ENCODE data around the gene RTCB. TPM values are rescaled to one million over a fixed set of nuclear protein-coding genes. Genes with fewer than 3 reads are reported as not detected.

The RTCB gene
- total and polyA plus RNA-seq, 4 donors: 48.7 to 71.9 (median 53.6) TPM

DNA sequence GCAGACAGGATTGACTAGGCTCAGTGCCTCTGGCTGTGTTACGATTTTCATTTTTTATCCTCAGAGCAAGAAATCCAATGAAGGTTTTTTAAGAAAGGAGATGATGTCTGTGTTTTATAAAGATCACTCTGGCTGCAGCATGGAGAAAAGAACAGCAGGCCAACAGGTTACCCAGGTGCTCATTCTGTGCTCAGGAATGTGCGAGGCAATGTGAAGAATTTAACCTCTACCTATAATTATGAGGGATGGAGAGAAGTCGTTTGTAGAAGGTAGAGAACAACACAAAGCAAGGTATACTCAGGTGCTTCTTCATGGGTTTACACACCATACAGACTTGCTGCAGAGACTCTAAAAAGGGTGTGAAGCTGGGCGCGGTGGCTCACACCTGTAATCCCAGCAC, 10.0 kb upstream of the RTCB start:
- Histone ChIP-seq H3K9me3 (ENCODE audit: control insufficient read depth, low read length) (peaks cover 2% of the 10 kb centered on the region), H3K27ac (ENCODE audit: low read depth in 1 of 2, low read length in 2 of 2) (no peak overlapping the region), H3K36me3 (ENCODE audit: control insufficient read depth in 1 of 2, insufficient read depth in 2 of 2, low read length in 1 of 2) (no peaks in the 10 kb centered on the region), H3K4me3 (ENCODE audit: low read length in 2 of 2) (no peak overlapping the region), H3K4me1 (ENCODE audit: control insufficient read depth in 1 of 2, insufficient read depth in 2 of 2, low read length in 2 of 2) (no peaks in the 10 kb centered on the region), H3K27me3 (ENCODE audit: control insufficient read depth in 1 of 2, insufficient read depth in 2 of 2, low read length in 1 of 2) (peaks cover 0 to 2% of the 10 kb centered on the region in 2 donors)
- intact Hi-C loops (cut with DNase I): no loop called here
- 76 to 81% methylated on average over 5 of the region's 5 CpGs for WGBS, 2 donors
- ATAC-seq (ENCODE audit: low FRiP score) (no peak), DNase-seq (no peak)

DNA sequence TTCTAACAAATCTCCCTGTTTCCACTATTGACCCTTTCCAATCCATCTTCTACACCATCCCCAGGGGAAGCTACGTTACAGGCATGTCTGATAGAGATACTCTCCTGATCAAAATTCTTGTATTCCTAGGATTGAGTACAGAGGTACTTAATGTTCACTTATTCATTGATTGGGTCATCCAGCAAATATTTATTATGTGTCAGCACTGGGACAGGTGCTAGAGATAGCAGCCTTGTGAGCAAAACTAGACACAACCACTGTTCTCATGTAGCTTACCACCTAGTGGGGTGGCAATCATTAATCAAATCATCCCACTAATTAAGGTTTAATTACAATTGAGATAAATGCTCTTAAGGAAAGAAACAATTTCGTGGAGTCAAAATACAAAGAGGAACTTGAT, 9.4 kb upstream of the RTCB start:
- H3K4me1 ChIP-seq (ENCODE audit: control insufficient read depth in 1 of 2, insufficient read depth in 2 of 2, low read length in 2 of 2): no peaks in the 10 kb centered on the region
- H3K9me3 ChIP-seq (ENCODE audit: control insufficient read depth, low read length): peaks cover 2% of the 10 kb centered on the region
- no peak overlapping the region for H3K27ac ChIP-seq (ENCODE audit: low read depth in 1 of 2, low read length in 2 of 2)
- H3K36me3 ChIP-seq (ENCODE audit: control insufficient read depth in 1 of 2, insufficient read depth in 2 of 2, low read length in 1 of 2): no peaks in the 10 kb centered on the region
- intact Hi-C loops (cut with DNase I): no loop called here
- ATAC-seq (ENCODE audit: low FRiP score): no peak
- 40 to 41% methylated on average over 2 of the region's 2 CpGs for WGBS, 2 donors
- DNase-seq: no peak
- peaks cover 0 to 2% of the 10 kb centered on the region in 2 donors for H3K27me3 ChIP-seq (ENCODE audit: control insufficient read depth in 1 of 2, insufficient read depth in 2 of 2, low read length in 1 of 2)
- no peak overlapping the region for H3K4me3 ChIP-seq (ENCODE audit: low read length in 2 of 2)

DNA sequence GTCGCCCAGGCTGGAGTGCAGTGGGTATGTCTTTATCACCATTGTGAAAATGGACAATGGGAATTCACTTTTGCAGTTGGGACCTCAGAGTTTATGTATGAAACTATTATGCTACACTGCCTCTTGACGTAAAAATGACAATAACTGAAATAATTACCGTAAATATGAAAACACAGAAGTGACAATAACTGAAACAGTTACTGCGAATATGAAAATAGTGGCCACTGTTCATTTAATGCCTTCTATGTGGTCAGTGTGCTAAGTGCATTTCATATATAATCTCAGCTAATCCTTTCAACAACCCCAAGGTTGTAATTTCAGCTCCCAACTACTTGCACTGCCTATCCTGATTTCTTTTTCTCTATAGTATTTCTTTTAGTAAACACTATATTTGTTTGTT, 5.9 kb upstream of the RTCB start:
- Histone ChIP-seq H3K4me3 (ENCODE audit: low read length in 2 of 2) (no peak overlapping the region), H3K9me3 (ENCODE audit: control insufficient read depth, low read length) (peaks cover 2% of the 10 kb centered on the region), H3K4me1 (ENCODE audit: control insufficient read depth in 1 of 2, insufficient read depth in 2 of 2, low read length in 2 of 2) (no peaks in the 10 kb centered on the region), H3K27me3 (ENCODE audit: control insufficient read depth in 1 of 2, insufficient read depth in 2 of 2, low read length in 1 of 2) (peaks cover 0 to 1% of the 10 kb centered on the region in 2 donors), H3K27ac (ENCODE audit: low read depth in 1 of 2, low read length in 2 of 2) (no peak overlapping the region), H3K36me3 (ENCODE audit: control insufficient read depth in 1 of 2, insufficient read depth in 2 of 2, low read length in 1 of 2) (no peaks in the 10 kb centered on the region)
- intact Hi-C loops (cut with DNase I): no loop called here
- DNase-seq (no peak), ATAC-seq (ENCODE audit: low FRiP score) (no peak)
- 64 to 70% methylated on average over 4 of the region's 4 CpGs for WGBS, 2 donors

DNA sequence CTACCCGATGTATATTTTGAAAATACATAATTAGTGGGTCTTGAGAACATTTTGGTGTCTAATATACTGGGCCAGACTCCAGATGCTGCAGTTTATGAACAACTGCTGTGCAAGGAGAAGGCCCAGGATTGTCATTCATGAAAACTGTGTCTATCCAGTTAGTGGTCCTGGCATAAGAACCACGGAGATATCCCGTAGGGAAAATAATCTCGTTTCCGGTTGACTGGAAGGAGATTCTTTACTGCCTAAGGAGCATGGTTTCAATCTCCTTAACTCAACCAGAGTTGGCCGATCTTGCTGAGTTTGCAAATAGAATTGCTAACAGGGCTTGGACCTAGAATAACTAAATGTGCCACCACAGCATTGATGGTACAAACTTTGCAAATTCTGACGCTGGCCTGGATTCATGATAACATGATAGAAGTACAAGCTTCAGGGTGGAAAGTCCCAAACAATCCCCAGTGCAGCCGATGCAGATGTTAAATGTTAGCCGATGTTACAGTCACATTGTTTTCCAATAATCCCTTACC, 4.6 kb upstream of the RTCB start:
- peaks cover 2% of the 10 kb centered on the region for H3K9me3 ChIP-seq (ENCODE audit: control insufficient read depth, low read length)
- H3K4me3 ChIP-seq (ENCODE audit: low read length in 2 of 2): no peak overlapping the region
- no peak for ATAC-seq (ENCODE audit: low FRiP score)
- H3K4me1 ChIP-seq (ENCODE audit: control insufficient read depth in 1 of 2, insufficient read depth in 2 of 2, low read length in 2 of 2): peaks cover 0 to 1% of the 10 kb centered on the region in 2 donors
- no peak for DNase-seq
- intact Hi-C loops (cut with DNase I): no loop called here
- no peaks in the 10 kb centered on the region for H3K27me3 ChIP-seq (ENCODE audit: control insufficient read depth in 1 of 2, insufficient read depth in 2 of 2, low read length in 1 of 2)
- WGBS, 2 donors: 74 to 75% methylated on average over 9 of the region's 9 CpGs
- H3K36me3 ChIP-seq (ENCODE audit: control insufficient read depth in 1 of 2, insufficient read depth in 2 of 2, low read length in 1 of 2): no peaks in the 10 kb centered on the region
- no peak overlapping the region for H3K27ac ChIP-seq (ENCODE audit: low read depth in 1 of 2, low read length in 2 of 2)

- H3K27me3 ChIP-seq (ENCODE audit: control insufficient read depth in 1 of 2, insufficient read depth in 2 of 2, low read length in 1 of 2): no peaks in the 10 kb centered on the region
- no peak overlapping the region for H3K27ac ChIP-seq (ENCODE audit: low read depth in 1 of 2, low read length in 2 of 2)
- H3K4me3 ChIP-seq (ENCODE audit: low read length in 2 of 2): no peak overlapping the region
- intact Hi-C loops (cut with DNase I): no loop called here
- peaks cover 1 to 9% of the 10 kb centered on the region in 2 donors for H3K4me1 ChIP-seq (ENCODE audit: control insufficient read depth in 1 of 2, insufficient read depth in 2 of 2, low read length in 2 of 2)
- no peak for ATAC-seq (ENCODE audit: low FRiP score)
- DNase-seq: no peak
- WGBS, 2 donors: 70 to 72% methylated on average over 7 of the region's 7 CpGs
- peaks cover 2% of the 10 kb centered on the region for H3K9me3 ChIP-seq (ENCODE audit: control insufficient read depth, low read length)
- peaks cover 0 to 2% of the 10 kb centered on the region in 2 donors for H3K36me3 ChIP-seq (ENCODE audit: control insufficient read depth in 1 of 2, insufficient read depth in 2 of 2, low read length in 1 of 2)
Observed at GRCh38 chr22:32414191-32414590, 2.1 kb upstream of the RTCB start.

- intact Hi-C loops (cut with DNase I): loop anchor here in 1 of 2 donors (2.0 kb wide), 1 partner anchor 61 kb away; the partner anchor contains the start of gene FBXO7
- 83 to 85% methylated on average over 2 of the region's 2 CpGs for WGBS, 2 donors
- Histone ChIP-seq H3K4me1 (ENCODE audit: control insufficient read depth in 1 of 2, insufficient read depth in 2 of 2, low read length in 2 of 2) (peaks cover 1 to 9% of the 10 kb centered on the region in 2 donors), H3K9me3 (ENCODE audit: control insufficient read depth, low read length) (peaks cover 2% of the 10 kb centered on the region), H3K36me3 (ENCODE audit: control insufficient read depth in 1 of 2, insufficient read depth in 2 of 2, low read length in 1 of 2) (peaks cover 0 to 2% of the 10 kb centered on the region in 2 donors), H3K27ac (ENCODE audit: low read depth in 1 of 2, low read length in 2 of 2) (no peak overlapping the region), H3K4me3 (ENCODE audit: low read length in 2 of 2) (no peak overlapping the region), H3K27me3 (ENCODE audit: control insufficient read depth in 1 of 2, insufficient read depth in 2 of 2, low read length in 1 of 2) (no peaks in the 10 kb centered on the region)
- ATAC-seq (ENCODE audit: low FRiP score) (no peak), DNase-seq (no peak)
Observed at GRCh38 chr22:32413719-32414118, 1.7 kb upstream of the RTCB start.

GRCh38 chr22:32411402-32411801, 645 bp downstream of the RTCB start:
- no peak overlapping the region for H3K27ac ChIP-seq (ENCODE audit: low read depth in 1 of 2, low read length in 2 of 2)
- peak overlapping the region; percentile 96 to 97 for H3K4me3 ChIP-seq (ENCODE audit: low read length in 2 of 2)
- ATAC-seq (ENCODE audit: low FRiP score) (no peak), DNase-seq (no peak)
- peaks cover 3 to 9% of the 10 kb centered on the region in 2 donors for H3K4me1 ChIP-seq (ENCODE audit: control insufficient read depth in 1 of 2, insufficient read depth in 2 of 2, low read length in 2 of 2)
- H3K9me3 ChIP-seq (ENCODE audit: control insufficient read depth, low read length): no peaks in the 10 kb centered on the region
- intact Hi-C loops (cut with DNase I): no loop called here
- WGBS, 2 donors: 1% methylated on average over 12 of the region's 12 CpGs
- peaks cover 6 to 7% of the 10 kb centered on the region in 2 donors for H3K36me3 ChIP-seq (ENCODE audit: control insufficient read depth in 1 of 2, insufficient read depth in 2 of 2, low read length in 1 of 2)
- H3K27me3 ChIP-seq (ENCODE audit: control insufficient read depth in 1 of 2, insufficient read depth in 2 of 2, low read length in 1 of 2): no peaks in the 10 kb centered on the region

DNA sequence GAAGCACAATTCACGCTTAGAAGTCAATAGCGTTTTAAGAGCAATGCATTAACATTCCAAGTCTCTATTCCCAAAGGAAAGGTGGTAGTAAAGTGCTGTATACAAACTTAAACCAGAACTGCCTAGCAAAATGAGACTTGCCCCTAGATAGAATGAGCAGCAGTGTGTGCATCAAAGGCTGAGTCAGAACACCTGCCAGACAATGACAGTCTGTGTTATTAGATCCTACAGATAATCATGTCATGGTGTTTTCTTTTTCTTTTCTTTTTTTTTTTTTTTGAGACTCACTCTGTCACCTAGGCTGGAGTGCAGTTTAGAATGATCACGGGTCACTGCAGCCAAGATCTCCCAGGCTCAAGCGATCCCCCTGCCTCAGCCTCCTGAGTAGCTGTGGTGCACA, 1.6 kb downstream of the RTCB start:
- 84 to 86% methylated on average over 4 of the region's 4 CpGs for WGBS, 2 donors
- ATAC-seq (ENCODE audit: low FRiP score) (no peak), DNase-seq (no peak)
- Histone ChIP-seq H3K4me3 (ENCODE audit: low read length in 2 of 2) (no peak overlapping the region), H3K9me3 (ENCODE audit: control insufficient read depth, low read length) (no peaks in the 10 kb centered on the region), H3K27me3 (ENCODE audit: control insufficient read depth in 1 of 2, insufficient read depth in 2 of 2, low read length in 1 of 2) (no peaks in the 10 kb centered on the region), H3K36me3 (ENCODE audit: control insufficient read depth in 1 of 2, insufficient read depth in 2 of 2, low read length in 1 of 2) (peaks cover 7 to 10% of the 10 kb centered on the region in 2 donors), H3K4me1 (ENCODE audit: control insufficient read depth in 1 of 2, insufficient read depth in 2 of 2, low read length in 2 of 2) (peaks cover 3 to 9% of the 10 kb centered on the region in 2 donors), H3K27ac (ENCODE audit: low read depth in 1 of 2, low read length in 2 of 2) (no peak overlapping the region)
- intact Hi-C loops (cut with DNase I): no loop called here

DNA sequence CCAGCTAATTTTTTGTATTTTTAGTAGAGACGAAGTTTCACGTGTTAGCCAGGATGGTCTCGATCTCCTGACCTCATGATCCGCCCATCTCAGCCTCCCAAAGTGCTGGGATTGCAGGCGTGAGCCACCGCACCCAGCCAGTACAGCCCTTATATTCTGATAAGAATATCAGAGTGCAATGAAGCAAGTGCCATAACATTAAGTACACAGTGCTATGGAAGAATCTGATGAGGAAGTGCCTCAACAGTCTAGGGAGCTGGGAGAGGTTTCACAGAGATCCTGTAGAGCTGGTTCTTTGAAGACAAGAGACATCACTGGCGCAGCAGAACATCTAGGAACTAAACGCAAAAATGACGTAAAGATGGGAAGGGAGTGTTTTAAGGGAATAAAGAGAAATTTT, 2.1 kb downstream of the RTCB start:
- Histone ChIP-seq H3K4me3 (ENCODE audit: low read length in 2 of 2) (no peak overlapping the region), H3K9me3 (ENCODE audit: control insufficient read depth, low read length) (no peaks in the 10 kb centered on the region), H3K27me3 (ENCODE audit: control insufficient read depth in 1 of 2, insufficient read depth in 2 of 2, low read length in 1 of 2) (no peaks in the 10 kb centered on the region), H3K27ac (ENCODE audit: low read depth in 1 of 2, low read length in 2 of 2) (no peak overlapping the region), H3K4me1 (ENCODE audit: control insufficient read depth in 1 of 2, insufficient read depth in 2 of 2, low read length in 2 of 2) (peaks cover 3 to 9% of the 10 kb centered on the region in 2 donors), H3K36me3 (ENCODE audit: control insufficient read depth in 1 of 2, insufficient read depth in 2 of 2, low read length in 1 of 2) (peaks cover 7 to 11% of the 10 kb centered on the region in 2 donors)
- intact Hi-C loops (cut with DNase I): no loop called here
- DNase-seq (no peak), ATAC-seq (ENCODE audit: low FRiP score) (no peak)
- WGBS, 2 donors: 94 to 97% methylated on average over 9 of the region's 9 CpGs

All from aorta (tissue), 5 donors.